K562 (cell line): ENCODE results near the gene STARD3NL. TPM values are rescaled to one million over a fixed set of nuclear protein-coding genes. Genes with fewer than 3 reads are reported as not detected.

Experiments used
- ATAC-seq: fragments of 200-7000 bp; cut with Tn5 transposase; 3 replicates; pipeline ENCODE4 v1.9.1; 2020; ENCODE audit warnings: moderate library complexity
- BruUV-seq: library from RNA; stranded (reverse); fragments of 400-500 nt; replicated peaks from 2 replicates; lab custom pipeline; 2021; lab: Mats Ljungman, UMichigan
- CTCF ChIA-PET: fragments of 300-600 bp; formaldehyde crosslinking; extraction: SDS; loops from one replicate; lab custom pipeline; 2021; ENCODE audit warnings: low intra/inter-chr PET ratio; lab: Yijun Ruan, JAX
- POLR2A ChIA-PET: fragments of 300-600, 350-650 bp; sonication (Branson Sonifier 250); formaldehyde crosslinking; extraction: SDS; loops from one replicate; lab custom pipeline; 2021; ENCODE audit warnings: antibody characterized with exemption, inconsistent platforms; lab: Yijun Ruan, JAX
- DNase-seq, 4 experiments: peaks; one replicate each; pipeline versions ENCODE4 v3.0.0 to v3.0.0-alpha.2; 2011 to 2018; ENCODE audit warnings: low spot score in 3 of 4, mixed read lengths in 3 of 4; ENCODE audit errors: extremely low read depth in 1 of 4
- FAIRE-seq: peaks from 2 replicates; lab custom pipeline; 2011; peaks lifted over from hg19 to GRCh38; lab: Jason Lieb, UNC
- H2AFZ ChIP-seq: 2 replicates; pipeline ENCODE4 v1.6.0; 2011; ENCODE audit warnings: low read depth, low read length, control low read depth, inconsistent platforms
- H3K27ac ChIP-seq: fragments of 200-600 bp; 3 replicates; pipeline ENCODE4 v1.8.0; 2011; ENCODE audit warnings: low read depth, mild to moderate bottlenecking, control low read depth, inconsistent platforms, low read length, moderate library complexity, mixed read lengths; ENCODE audit errors: extremely low read depth
- H3K27me3 ChIP-seq, 2 experiments: fragments of 300-600 bp in 1 of 2; 2 replicates in 1 of 2; 3 replicates in 1 of 2; pipeline versions ENCODE4 v1.6.0 to v1.8.0; 2011; ENCODE audit warnings: inconsistent platforms in 2 of 2, low read length in 2 of 2, mild to moderate bottlenecking in 1 of 2, mixed read lengths in 1 of 2, moderate library complexity in 1 of 2; ENCODE audit not compliant: control insufficient read depth in 2 of 2, insufficient read depth in 2 of 2
- H3K36me3 ChIP-seq: fragments of 300-600 bp; 3 replicates; pipeline ENCODE4 v1.8.0; 2011; ENCODE audit warnings: mild to moderate bottlenecking, low read length, inconsistent platforms; ENCODE audit not compliant: control insufficient read depth, insufficient read depth
- H3K4me1 ChIP-seq, 2 experiments: fragments of 200-600 bp in 1 of 2; replicated peaks in 1 of 2; 2 replicates in 1 of 2; 3 replicates in 1 of 2; pipeline versions ENCODE4 v1.5.1 to v1.8.0; 2011; ENCODE audit warnings: inconsistent platforms in 2 of 2, low read length in 2 of 2, mild to moderate bottlenecking in 1 of 2, mixed read lengths in 1 of 2, moderate library complexity in 1 of 2; ENCODE audit not compliant: control insufficient read depth in 2 of 2, insufficient read depth in 2 of 2
- H3K4me2 ChIP-seq: 2 replicates; pipeline ENCODE4 v1.6.1; 2011; ENCODE audit warnings: low read length, control low read depth, inconsistent platforms, mixed read lengths; ENCODE audit not compliant: insufficient read depth
- H3K4me3 ChIP-seq: fragments of 200-600 bp; sonication (generic), shearing (Covaris generic); 2 replicates; pipeline ENCODE4 v1.5.1; 2016; ENCODE audit warnings: control low read depth, inconsistent platforms
- H3K79me2 ChIP-seq: fragments of 200-600 bp; 3 replicates; pipeline ENCODE4 v1.8.0; 2011; ENCODE audit warnings: low read length, inconsistent platforms; ENCODE audit not compliant: control insufficient read depth, insufficient read depth
- H3K9ac ChIP-seq, 2 experiments: 2 replicates each; pipeline versions ENCODE4 v1.6.0 to v1.6.1; 2011; ENCODE audit warnings: low read depth in 2 of 2, low read length in 2 of 2, control low read depth in 1 of 2, inconsistent platforms in 1 of 2, mild to moderate bottlenecking in 1 of 2, mixed read lengths in 1 of 2; ENCODE audit not compliant: insufficient read depth in 1 of 2
- H3K9me1 ChIP-seq: one replicate; pipeline ENCODE4 v1.6.0; 2011; ENCODE audit warnings: inconsistent platforms, mild to moderate bottlenecking, low read length, moderate library complexity; ENCODE audit not compliant: control insufficient read depth, insufficient read depth
- H3K9me3 ChIP-seq: replicated peaks from 2 replicates; pipeline ENCODE4 v1.5.1; 2011; ENCODE audit warnings: low read depth, low read length, inconsistent platforms; ENCODE audit not compliant: control insufficient read depth, insufficient read depth
- H4K20me1 ChIP-seq: replicated peaks from 2 replicates; pipeline ENCODE4 v1.6.1; 2011; ENCODE audit warnings: low read length, inconsistent platforms, mixed read lengths; ENCODE audit not compliant: control insufficient read depth, insufficient read depth
- CBFA2T3 ChIP-seq: fragments of 450-650 bp; IDR thresholded peaks from 2 replicates; pipeline ENCODE4 v1.6.1; 2017
- DMBX1 ChIP-seq: fragments of 250-450 bp; sonication (Bioruptor Pico); IDR thresholded peaks from 2 replicates; pipeline ENCODE4 v1.8.0; 2022; ENCODE audit warnings: inconsistent platforms, mild to moderate bottlenecking, moderate library complexity, borderline replicate concordance
- ETV1 ChIP-seq: fragments of 450-650 bp; conservative IDR thresholded peaks from 2 replicates; pipeline ENCODE4 v1.6.1; 2016; ENCODE audit warnings: missing genetic modification characterization, control low read depth, low read depth, missing compliant biosample characterization
- FOXP1 ChIP-seq: sonication (generic); formaldehyde crosslinking; IDR thresholded peaks from 2 replicates; pipeline ENCODE4 v1.8.0; 2022; ENCODE audit warnings: mild to moderate bottlenecking, missing genetic modification reagents
- HDAC3 ChIP-seq: fragments of 450-650 bp; IDR thresholded peaks from 2 replicates; pipeline ENCODE4 v1.6.1; 2018; ENCODE audit warnings: borderline replicate concordance, mild to moderate bottlenecking, moderate library complexity; ENCODE audit not compliant: partially characterized antibody
- KLF6 ChIP-seq: fragments of 250-450 bp; sonication (Bioruptor Pico); IDR thresholded peaks from 2 replicates; pipeline ENCODE4 v1.4.0; 2020; ENCODE audit warnings: mild to moderate bottlenecking, moderate library complexity, borderline replicate concordance
- MAFG ChIP-seq: fragments of 450-650 bp; conservative IDR thresholded peaks from 2 replicates; pipeline ENCODE4 v1.6.1; 2016; ENCODE audit warnings: missing genetic modification characterization, missing compliant biosample characterization
- MAZ ChIP-seq, 2 experiments: fragments of 450-650 bp in 1 of 2; sonication (generic) in 1 of 2; formaldehyde crosslinking; IDR thresholded peaks in 1 of 2; conservative IDR thresholded peaks in 1 of 2; 2 replicates each; pipeline versions ENCODE4 v1.4.0 to v1.5.0; 2020; ENCODE audit warnings: mild to moderate bottlenecking in 1 of 2, missing genetic modification reagents in 1 of 2
- MCM5 ChIP-seq: fragments of 450-650 bp; IDR thresholded peaks from 2 replicates; pipeline ENCODE4 v1.6.1; 2016; ENCODE audit warnings: low read depth
- NCOA6 ChIP-seq: fragments of 450-650 bp; IDR thresholded peaks from 2 replicates; pipeline ENCODE4 v1.6.1; 2017; ENCODE audit warnings: mild to moderate bottlenecking
- SMAD1 ChIP-seq: fragments of 150-350 bp; IDR thresholded peaks from 2 replicates; pipeline ENCODE4 v1.6.1; 2014; ENCODE audit warnings: low read length, low read depth; ENCODE audit not compliant: partially characterized antibody
- SMARCC2 ChIP-seq: fragments of 450-650 bp; IDR thresholded peaks from 2 replicates; pipeline ENCODE4 v1.6.1; 2017; ENCODE audit warnings: antibody characterized with exemption, moderate library complexity, mild to moderate bottlenecking, low read depth
- TAL1 ChIP-seq: fragments of 450-650 bp; IDR thresholded peaks from 2 replicates; pipeline ENCODE4 v1.6.1; 2016; ENCODE audit warnings: mild to moderate bottlenecking
- TCF3 ChIP-seq: sonication (generic); formaldehyde crosslinking; IDR thresholded peaks from 2 replicates; pipeline ENCODE4 v1.4.0; 2020; ENCODE audit warnings: mild to moderate bottlenecking, missing genetic modification reagents
- TCF7 ChIP-seq: sonication (generic); IDR thresholded peaks from 2 replicates; pipeline ENCODE4 v1.6.1; 2016; ENCODE audit warnings: antibody characterized with exemption, borderline replicate concordance
- ZBED1 ChIP-seq: IDR thresholded peaks from 2 replicates; pipeline ENCODE4 v1.6.1; 2014
- ZBTB17 ChIP-seq: fragments of 450-650 bp; formaldehyde crosslinking; IDR thresholded peaks from 2 replicates; pipeline ENCODE4 v1.4.0; 2020; ENCODE audit warnings: mild to moderate bottlenecking
- ZNF140 ChIP-seq: fragments of 250-450 bp; sonication (Bioruptor Pico); IDR thresholded peaks from 2 replicates; pipeline ENCODE4 v1.8.0; 2021; ENCODE audit warnings: moderate library complexity, mild to moderate bottlenecking, inconsistent platforms
- ZNF165 ChIP-seq: fragments of 250-450 bp; sonication (Bioruptor Pico); IDR thresholded peaks from 2 replicates; pipeline ENCODE4 v1.4.0; 2020; ENCODE audit warnings: borderline replicate concordance
- ZNF551 ChIP-seq: fragments of 250-450 bp; sonication (Bioruptor Pico); IDR thresholded peaks from 2 replicates; pipeline ENCODE4 v1.5.0; 2021; ENCODE audit warnings: mild to moderate bottlenecking, moderate library complexity
- ZNF717 ChIP-seq: fragments of 250-450 bp; sonication (Bioruptor Pico); IDR thresholded peaks from 2 replicates; pipeline ENCODE4 v1.5.0; 2021
- WGBS: fragments of 100-300 bp; shearing (Covaris generic); methylation state at CpG from one replicate; pipeline ENCODE4 v1.1.6; 2016; ENCODE audit warnings: low coverage, mixed read lengths; ENCODE audit not compliant: insufficient coverage; ENCODE audit errors: missing lambda C conversion rate; 5-methylcytosine and 5-hydroxymethylcytosine counted together
- in situ Hi-C: fragments of 300-500 bp; cut with MboI; formaldehyde crosslinking; loops from 4 replicates; pipeline ENCODE4 v1.15.0; 2018; ENCODE audit warnings: inconsistent platforms, mixed read lengths
- intact Hi-C: fragments of 100-400 bp; cut with micrococcal nuclease; formaldehyde crosslinking; loops from 2 replicates; pipeline ENCODE4 v1.14.2; 2022
- polyA plus RNA-seq, 8 experiments: library from polyadenylated mRNA; depleted of rRNA in 4 of 8; stranded (reverse) in 5 of 8; unstranded in 3 of 8; fragments of >200 nt; fragmentation: Nextera tagmentation in 2 of 8; fragmentation: Illumina TruSeq in 1 of 8; extraction: Ambion mirVana in 2 of 8; extraction: Trizol in 1 of 8; gene quantifications; 2 replicates each; pipeline versions ENCODE4 v1.2.1 to v1.2.3, GENCODE V29; 2011 to 2014; ENCODE audit warnings: inconsistent platforms in 1 of 8, missing spikeins in 1 of 8
- total RNA-seq, 7 experiments: library from RNA; depleted of rRNA in 6 of 7; stranded (reverse); fragments of >200 nt in 6 of 7; fragmentation: Illumina TruSeq in 2 of 7; extraction: Trizol in 2 of 7; gene quantifications; 2 replicates each; pipeline versions ENCODE4 v1.2.1 to v1.2.3, GENCODE V29; 2011 to 2021; ENCODE audit warnings: low replicate concordance in 1 of 7
- TF ChIP-seq, protein P1 (sequence below): sonication (generic); formaldehyde crosslinking; IDR thresholded peaks from 2 replicates; pipeline ENCODE4 v1.8.0; 2022; ENCODE audit warnings: missing genetic modification reagents, mild to moderate bottlenecking, borderline replicate concordance
- TF ChIP-seq, protein P2 (sequence below): IDR thresholded peaks from 2 replicates; pipeline ENCODE4 v1.6.1; 2011; ENCODE audit not compliant: insufficient read length; ENCODE audit errors: extremely low read depth
- TF ChIP-seq, protein P3 (sequence below): fragments of 200-800 bp; sonication (Bioruptor generic); IDR thresholded peaks from 2 replicates; pipeline ENCODE4 v1.6.1; 2017; ENCODE audit warnings: missing genetic modification characterization, missing compliant biosample characterization

Gene STARD3NL
- total and polyA plus RNA-seq, 9 of the 15 experiments (the other 6 are each of a cell fraction or from before 2014, with no cell fraction given), result 42.2 to 90.0 (median 57.6) TPM

DNA sequence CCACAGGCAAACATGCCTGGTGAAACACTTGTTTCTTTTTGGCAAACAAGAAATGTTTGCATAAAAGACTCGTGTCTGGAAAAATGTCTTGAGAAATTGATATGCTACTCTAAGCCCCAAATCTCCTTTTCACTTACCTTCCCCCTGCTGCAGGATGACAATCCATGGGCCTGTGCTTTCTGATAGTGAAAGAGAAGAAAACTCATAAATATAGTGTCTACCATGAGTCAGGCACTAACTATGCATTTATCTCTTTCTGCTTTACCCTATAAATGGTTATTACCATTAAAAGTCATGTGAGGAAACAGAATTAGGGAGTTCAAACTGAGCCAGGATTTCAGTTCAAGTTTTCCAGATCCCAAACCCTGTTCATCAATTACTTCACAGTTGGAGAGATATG lies 102.0 kb downstream of the STARD3NL start:
- Histone ChIP-seq H2AFZ (no peak overlapping the region), H3K9me1 (no peaks in the 10 kb centered on the region), H3K79me2 (no peaks in the 10 kb centered on the region), H3K9ac (no peak overlapping the region), H3K36me3 (no peaks in the 10 kb centered on the region), H3K27ac (no peak overlapping the region), H3K4me1 (no peaks in the 10 kb centered on the region; a peak in 1 of 5 replicates), H3K4me2 (no peak overlapping the region), H4K20me1 (no peaks in the 10 kb centered on the region), H3K4me3 (no peak overlapping the region), H3K9me3 (no peaks in the 10 kb centered on the region), H3K27me3 (peaks cover 2 to 6% of the 10 kb centered on the region in 2 experiments; a peak in 2 of 5 replicates)
- ChIA-PET CTCF (no interaction called here), POLR2A (no interaction called here)
- ATAC-seq (no peak), DNase-seq (no peak), FAIRE-seq (no peak)
- WGBS, result 0% methylated on average over 1 of the region's 1 CpG
- no TSS peak for BruUV-seq
- in situ Hi-C loops, result no loop called here
- intact Hi-C loops, result no loop called here
- no peak for TF ChIP-seq NCOA6
- TF ChIP-seq SMAD1, result no peak
- TF ChIP-seq CBFA2T3, result peak; percentile 46
- no peak for TF ChIP-seq ZNF140 (CRISPR knock-in tag)
- TF ChIP-seq MAZ (CRISPR knock-in tag; conservative IDR thresholded peaks at IDR 0.05 in 1 of 2, IDR thresholded peaks at IDR 0.05 in 1 of 2), result no peak
- TF ChIP-seq ZNF551 (CRISPR knock-in tag), result no peak
- no peak for TF ChIP-seq DMBX1 (CRISPR knock-in tag)
- no peak for TF ChIP-seq MCM5
- no peak for TF ChIP-seq HDAC3
- TF ChIP-seq SMARCC2, result no peak
- TF ChIP-seq, protein P1, sequence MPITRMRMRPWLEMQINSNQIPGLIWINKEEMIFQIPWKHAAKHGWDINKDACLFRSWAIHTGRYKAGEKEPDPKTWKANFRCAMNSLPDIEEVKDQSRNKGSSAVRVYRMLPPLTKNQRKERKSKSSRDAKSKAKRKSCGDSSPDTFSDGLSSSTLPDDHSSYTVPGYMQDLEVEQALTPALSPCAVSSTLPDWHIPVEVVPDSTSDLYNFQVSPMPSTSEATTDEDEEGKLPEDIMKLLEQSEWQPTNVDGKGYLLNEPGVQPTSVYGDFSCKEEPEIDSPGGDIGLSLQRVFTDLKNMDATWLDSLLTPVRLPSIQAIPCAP, result no peak
- peak; percentile 24; the same call in 1 of the 2 replicates for TF ChIP-seq TAL1
- TF ChIP-seq ETV1 (tag), result no peak
- TF ChIP-seq FOXP1, result no peak
- TF ChIP-seq, protein P2, sequence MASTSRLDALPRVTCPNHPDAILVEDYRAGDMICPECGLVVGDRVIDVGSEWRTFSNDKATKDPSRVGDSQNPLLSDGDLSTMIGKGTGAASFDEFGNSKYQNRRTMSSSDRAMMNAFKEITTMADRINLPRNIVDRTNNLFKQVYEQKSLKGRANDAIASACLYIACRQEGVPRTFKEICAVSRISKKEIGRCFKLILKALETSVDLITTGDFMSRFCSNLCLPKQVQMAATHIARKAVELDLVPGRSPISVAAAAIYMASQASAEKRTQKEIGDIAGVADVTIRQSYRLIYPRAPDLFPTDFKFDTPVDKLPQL, result no peak
- TF ChIP-seq ZNF165 (CRISPR knock-in tag), result no peak
- no peak for TF ChIP-seq ZNF717 (CRISPR knock-in tag)
- TF ChIP-seq, protein P3, sequence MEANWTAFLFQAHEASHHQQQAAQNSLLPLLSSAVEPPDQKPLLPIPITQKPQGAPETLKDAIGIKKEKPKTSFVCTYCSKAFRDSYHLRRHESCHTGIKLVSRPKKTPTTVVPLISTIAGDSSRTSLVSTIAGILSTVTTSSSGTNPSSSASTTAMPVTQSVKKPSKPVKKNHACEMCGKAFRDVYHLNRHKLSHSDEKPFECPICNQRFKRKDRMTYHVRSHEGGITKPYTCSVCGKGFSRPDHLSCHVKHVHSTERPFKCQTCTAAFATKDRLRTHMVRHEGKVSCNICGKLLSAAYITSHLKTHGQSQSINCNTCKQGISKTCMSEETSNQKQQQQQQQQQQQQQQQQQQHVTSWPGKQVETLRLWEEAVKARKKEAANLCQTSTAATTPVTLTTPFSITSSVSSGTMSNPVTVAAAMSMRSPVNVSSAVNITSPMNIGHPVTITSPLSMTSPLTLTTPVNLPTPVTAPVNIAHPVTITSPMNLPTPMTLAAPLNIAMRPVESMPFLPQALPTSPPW (CRISPR knock-in tag), result no peak
- no peak for TF ChIP-seq KLF6 (CRISPR knock-in tag)
- peak; percentile 74 for TF ChIP-seq TCF3 (CRISPR knock-in tag)
- TF ChIP-seq ZBED1, result no peak
- no peak for TF ChIP-seq ZBTB17
- no peak for TF ChIP-seq MAFG
- no peak for TF ChIP-seq TCF7
